ENCODE data around the gene NFIB.

Gene NFIB

GRCh38 chr9:14220256-14220655 is 93.7 kb downstream of the NFIB start:
- DNase-seq (ENCODE audit: low spot score): no peak
- in situ Hi-C loops (cut with MboI; ENCODE audit: low sequenced_read_pairs, unreplicated experiment): no loop called here
- TF ChIP-seq, protein P1, sequence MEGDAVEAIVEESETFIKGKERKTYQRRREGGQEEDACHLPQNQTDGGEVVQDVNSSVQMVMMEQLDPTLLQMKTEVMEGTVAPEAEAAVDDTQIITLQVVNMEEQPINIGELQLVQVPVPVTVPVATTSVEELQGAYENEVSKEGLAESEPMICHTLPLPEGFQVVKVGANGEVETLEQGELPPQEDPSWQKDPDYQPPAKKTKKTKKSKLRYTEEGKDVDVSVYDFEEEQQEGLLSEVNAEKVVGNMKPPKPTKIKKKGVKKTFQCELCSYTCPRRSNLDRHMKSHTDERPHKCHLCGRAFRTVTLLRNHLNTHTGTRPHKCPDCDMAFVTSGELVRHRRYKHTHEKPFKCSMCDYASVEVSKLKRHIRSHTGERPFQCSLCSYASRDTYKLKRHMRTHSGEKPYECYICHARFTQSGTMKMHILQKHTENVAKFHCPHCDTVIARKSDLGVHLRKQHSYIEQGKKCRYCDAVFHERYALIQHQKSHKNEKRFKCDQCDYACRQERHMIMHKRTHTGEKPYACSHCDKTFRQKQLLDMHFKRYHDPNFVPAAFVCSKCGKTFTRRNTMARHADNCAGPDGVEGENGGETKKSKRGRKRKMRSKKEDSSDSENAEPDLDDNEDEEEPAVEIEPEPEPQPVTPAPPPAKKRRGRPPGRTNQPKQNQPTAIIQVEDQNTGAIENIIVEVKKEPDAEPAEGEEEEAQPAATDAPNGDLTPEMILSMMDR (IDR thresholded peaks at IDR 0.05; ENCODE audit: borderline replicate concordance, control extremely low read depth, extremely low read depth, insufficient read depth, missing control alignments): no peak

GRCh38 chr9:14219850-14220249 is 94.1 kb downstream of the NFIB start:
- DNase-seq (ENCODE audit: low spot score): no peak
- in situ Hi-C loops (cut with MboI; ENCODE audit: low sequenced_read_pairs, unreplicated experiment): no loop called here
- TF ChIP-seq, protein P1 (IDR thresholded peaks at IDR 0.05; ENCODE audit: borderline replicate concordance, control extremely low read depth, extremely low read depth, insufficient read depth, missing control alignments): no peak

- in situ Hi-C loops (cut with MboI; ENCODE audit: low sequenced_read_pairs, unreplicated experiment): no loop called here
- no peak for DNase-seq (ENCODE audit: low spot score)
- TF ChIP-seq, protein P1 (IDR thresholded peaks at IDR 0.05; ENCODE audit: borderline replicate concordance, control extremely low read depth, extremely low read depth, insufficient read depth, missing control alignments): no peak
Observed at GRCh38 chr9:14218253-14218652, 95.7 kb downstream of the NFIB start.

- in situ Hi-C loops (cut with MboI; ENCODE audit: low sequenced_read_pairs, unreplicated experiment): no loop called here
- no peak for DNase-seq (ENCODE audit: low spot score)
- TF ChIP-seq, protein P1 (IDR thresholded peaks at IDR 0.05; ENCODE audit: borderline replicate concordance, control extremely low read depth, extremely low read depth, insufficient read depth, missing control alignments): no peak
Observed at GRCh38 chr9:14216612-14217194, 97.2 kb downstream of the NFIB start.

- no peak for DNase-seq (ENCODE audit: low spot score)
- TF ChIP-seq, protein P1 (IDR thresholded peaks at IDR 0.05; ENCODE audit: borderline replicate concordance, control extremely low read depth, extremely low read depth, insufficient read depth, missing control alignments): no peak
- in situ Hi-C loops (cut with MboI; ENCODE audit: low sequenced_read_pairs, unreplicated experiment): no loop called here
Observed at GRCh38 chr9:14215614-14216013, 98.3 kb downstream of the NFIB start.

DNA sequence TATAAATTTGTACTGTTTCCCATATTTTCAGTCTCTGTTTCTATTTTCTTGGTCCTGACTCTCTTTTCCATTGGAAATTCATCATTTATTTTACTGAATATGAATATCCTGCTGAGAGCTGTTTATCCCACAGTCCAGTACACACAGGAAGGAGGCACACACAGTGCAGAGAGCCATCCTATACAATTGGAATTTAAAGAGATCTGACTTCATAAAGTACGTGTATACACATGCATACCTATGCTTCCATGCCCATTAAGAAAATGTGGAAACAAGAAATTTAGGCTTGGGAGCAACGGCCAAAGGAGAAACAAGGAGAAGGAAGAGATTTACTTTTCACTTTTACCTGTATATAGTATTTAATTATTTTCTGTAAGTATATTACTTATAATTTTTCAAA is 99.2 kb downstream of the NFIB start:
- TF ChIP-seq, protein P1 (IDR thresholded peaks at IDR 0.05; ENCODE audit: borderline replicate concordance, control extremely low read depth, extremely low read depth, insufficient read depth, missing control alignments): no peak
- in situ Hi-C loops (cut with MboI; ENCODE audit: low sequenced_read_pairs, unreplicated experiment): no loop called here
- DNase-seq (ENCODE audit: low spot score): no peak
